GM12891 (cell line): ENCODE data around the gene MALAT1.
"Not testable (repeated sequence)": the region's sequence is repeated elsewhere in the genome, so short reads cannot be mapped to it uniquely, and the experiment has no call there.

Experiments
- DNase-seq: peaks from one replicate; pipeline ENCODE4 v3.0.0; 2011; ENCODE audit warnings: low spot score; ENCODE audit not compliant: insufficient read length
- FAIRE-seq: peaks from 2 replicates; lab custom pipeline; 2011; peaks lifted over from hg19 to GRCh38; lab: Jason Lieb, UNC
- PAX5 ChIP-seq: IDR thresholded peaks from 2 replicates; pipeline ENCODE4 v1.6.1; 2011; ENCODE audit warnings: low read length, moderate library complexity, mild to moderate bottlenecking; ENCODE audit not compliant: insufficient read depth, severe bottlenecking
- POLR2A ChIP-seq: IDR thresholded peaks from 2 replicates; pipeline ENCODE4 v1.6.1; 2011; ENCODE audit warnings: low read depth, low read length, control low read depth
- POLR2AphosphoS5 ChIP-seq: IDR thresholded peaks from 2 replicates; pipeline ENCODE4 v1.6.1; 2011; ENCODE audit warnings: low read depth, low read length, control low read depth
- POU2F2 ChIP-seq: IDR thresholded peaks from 2 replicates; pipeline ENCODE4 v1.6.1; 2011; ENCODE audit warnings: low read depth, mild to moderate bottlenecking, control low read depth, low read length, moderate library complexity
- SPI1 ChIP-seq: IDR thresholded peaks from 2 replicates; pipeline ENCODE4 v1.6.1; 2011; ENCODE audit warnings: low read depth, low read length, control low read depth
- TAF1 ChIP-seq: IDR thresholded peaks from 2 replicates; pipeline ENCODE4 v1.6.1; 2011; ENCODE audit warnings: low read depth, low read length, control low read depth

Gene MALAT1

DNA sequence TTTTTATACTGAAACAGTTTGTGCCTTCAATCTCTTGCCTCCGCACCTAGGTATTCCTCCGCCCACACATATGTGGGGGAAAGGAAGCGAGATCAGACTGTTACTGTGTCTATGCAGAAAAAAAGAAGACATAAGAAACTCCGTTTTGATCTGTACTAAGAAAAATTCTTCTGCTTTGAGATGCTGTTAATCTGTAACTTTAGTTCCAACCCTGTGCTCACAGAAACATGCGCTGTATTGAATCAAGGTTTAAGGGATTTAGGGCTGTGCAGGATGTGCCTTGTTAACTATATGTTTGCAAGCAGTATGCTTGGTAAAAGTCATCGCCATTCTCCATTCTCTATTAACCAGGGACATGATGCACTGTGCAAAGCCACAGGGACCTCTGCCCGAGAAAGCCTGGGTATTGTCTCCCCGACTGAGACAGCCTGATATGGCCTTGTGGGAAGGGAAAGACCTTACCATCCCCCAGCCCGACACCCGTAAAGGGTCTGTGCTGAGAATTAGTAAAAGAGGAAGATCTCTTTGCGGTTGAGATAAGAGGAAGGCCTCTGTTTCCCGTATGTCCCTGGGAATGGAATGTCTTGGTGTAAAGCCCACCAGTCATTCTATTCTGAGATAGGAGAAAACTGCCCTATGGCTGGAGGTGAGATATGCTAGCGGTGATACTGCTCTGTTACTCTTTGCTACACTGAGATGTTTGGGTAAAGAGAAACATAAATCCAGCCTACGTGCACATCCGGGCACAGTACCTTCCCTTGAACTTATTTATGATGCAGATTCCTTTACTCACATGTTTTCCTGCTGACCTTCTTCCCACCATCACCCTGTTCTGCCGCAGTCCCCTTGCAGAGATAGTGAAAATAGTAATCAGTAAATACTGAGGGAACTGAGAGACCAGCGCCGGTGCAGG lies 24.1 kb downstream of the MALAT1 start:
- not testable (repeated sequence) for DNase-seq, FAIRE-seq
- TF ChIP-seq SPI1, result 0 out of 2 replicates have a peak, but pooled peaks have one; percentile 2

GRCh38 chr11:65523631-65523968 lies 24.8 kb downstream of the MALAT1 start:
- not testable (repeated sequence) for FAIRE-seq, DNase-seq

DNA sequence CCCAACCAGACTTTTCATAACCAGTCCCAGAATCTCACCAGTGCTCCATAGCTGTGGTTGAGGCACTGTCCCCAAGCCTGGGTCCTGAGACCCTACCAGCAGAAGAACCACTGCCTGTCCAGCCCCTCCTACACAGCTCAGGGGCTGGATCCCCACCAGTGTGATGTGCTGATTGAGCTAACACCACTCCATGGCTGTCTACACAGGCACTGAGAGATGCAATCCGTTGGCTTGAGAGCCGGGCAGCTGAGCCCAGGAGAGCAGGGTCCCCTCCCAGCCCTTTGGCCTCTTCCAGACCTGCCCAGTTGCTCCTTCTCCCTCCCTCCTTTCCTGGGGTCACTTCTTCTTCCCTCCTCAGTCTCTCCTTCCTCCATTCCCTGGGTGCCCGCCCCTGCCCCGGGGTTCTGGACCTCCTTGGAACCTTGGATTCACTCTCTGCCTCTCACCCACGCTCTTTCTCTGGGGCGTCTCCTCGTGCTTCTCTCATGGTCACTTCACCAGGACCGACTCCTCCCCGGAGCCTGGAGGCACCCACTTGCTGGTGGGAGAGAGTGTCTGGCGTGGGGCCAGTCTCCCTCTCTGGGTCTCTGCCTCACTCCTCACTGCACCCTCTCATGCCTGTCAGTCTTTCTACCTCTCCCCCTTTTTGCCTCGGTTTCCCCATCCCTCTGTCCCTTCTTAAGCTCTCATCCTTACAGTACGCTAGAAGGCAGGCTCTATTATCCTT lies 25.3 kb downstream of the MALAT1 start:
- TF ChIP-seq PAX5, result no peak
- TF ChIP-seq POU2F2, result no peak
- TF ChIP-seq SPI1, result no peak
- no peak for TF ChIP-seq POLR2A
- no peak for TF ChIP-seq POLR2AphosphoS5
- no peak for TF ChIP-seq TAF1
- DNase-seq (no peak), FAIRE-seq (no peak)

DNA sequence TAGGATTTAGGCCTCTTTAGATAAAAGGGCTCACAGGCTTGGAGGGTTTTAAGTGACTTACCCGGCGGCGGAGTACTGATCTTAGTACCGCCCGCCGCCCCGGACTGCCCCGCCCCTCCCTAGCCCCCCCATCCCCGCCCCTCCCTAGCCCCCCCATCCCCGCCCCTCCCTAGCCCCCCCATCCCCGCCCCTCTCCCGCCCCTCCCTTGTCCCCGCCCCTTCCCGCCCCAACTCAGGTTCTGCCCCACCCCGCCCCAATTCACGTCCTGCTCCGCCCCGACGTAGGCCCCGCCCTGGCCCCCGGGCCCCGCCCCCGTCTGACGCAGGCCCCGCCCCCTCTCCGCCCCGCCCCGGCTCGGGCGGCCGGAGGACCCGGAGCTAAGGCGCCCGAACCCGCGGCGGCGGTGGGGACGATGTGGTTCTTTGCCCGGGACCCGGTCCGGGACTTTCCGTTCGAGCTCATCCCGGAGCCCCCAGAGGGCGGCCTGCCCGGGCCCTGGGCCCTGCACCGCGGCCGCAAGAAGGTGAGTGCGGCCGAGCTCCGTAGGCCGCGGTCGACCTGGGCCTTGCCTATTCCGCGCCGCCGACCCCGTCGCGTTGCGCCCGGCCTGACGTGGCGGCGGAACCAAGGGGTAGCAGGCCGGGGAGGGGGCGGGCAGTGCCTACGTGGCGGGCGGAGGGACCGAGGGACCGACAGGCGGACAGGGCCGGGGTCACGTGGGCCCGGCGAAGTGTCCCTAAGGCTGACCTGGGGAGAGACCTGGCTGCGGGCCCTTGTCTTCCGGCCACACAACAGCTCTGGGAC lies 26.1 kb downstream of the MALAT1 start, which contains the start of gene SCYL1:
Gene SCYL1, plus strand, starts transcription at position 343 of the 805 bp plus-strand sequence. Its CDS starts 71 bp downstream, at position 414.
- TF ChIP-seq POLR2AphosphoS5, result no peak
- TF ChIP-seq PAX5, result no peak
- no peak for TF ChIP-seq SPI1
- TF ChIP-seq POU2F2, result no peak
- TF ChIP-seq TAF1, result no peak
- TF ChIP-seq POLR2A, result no peak
- FAIRE-seq, result peak; percentile 68
- DNase-seq, result peak; percentile 86

DNA sequence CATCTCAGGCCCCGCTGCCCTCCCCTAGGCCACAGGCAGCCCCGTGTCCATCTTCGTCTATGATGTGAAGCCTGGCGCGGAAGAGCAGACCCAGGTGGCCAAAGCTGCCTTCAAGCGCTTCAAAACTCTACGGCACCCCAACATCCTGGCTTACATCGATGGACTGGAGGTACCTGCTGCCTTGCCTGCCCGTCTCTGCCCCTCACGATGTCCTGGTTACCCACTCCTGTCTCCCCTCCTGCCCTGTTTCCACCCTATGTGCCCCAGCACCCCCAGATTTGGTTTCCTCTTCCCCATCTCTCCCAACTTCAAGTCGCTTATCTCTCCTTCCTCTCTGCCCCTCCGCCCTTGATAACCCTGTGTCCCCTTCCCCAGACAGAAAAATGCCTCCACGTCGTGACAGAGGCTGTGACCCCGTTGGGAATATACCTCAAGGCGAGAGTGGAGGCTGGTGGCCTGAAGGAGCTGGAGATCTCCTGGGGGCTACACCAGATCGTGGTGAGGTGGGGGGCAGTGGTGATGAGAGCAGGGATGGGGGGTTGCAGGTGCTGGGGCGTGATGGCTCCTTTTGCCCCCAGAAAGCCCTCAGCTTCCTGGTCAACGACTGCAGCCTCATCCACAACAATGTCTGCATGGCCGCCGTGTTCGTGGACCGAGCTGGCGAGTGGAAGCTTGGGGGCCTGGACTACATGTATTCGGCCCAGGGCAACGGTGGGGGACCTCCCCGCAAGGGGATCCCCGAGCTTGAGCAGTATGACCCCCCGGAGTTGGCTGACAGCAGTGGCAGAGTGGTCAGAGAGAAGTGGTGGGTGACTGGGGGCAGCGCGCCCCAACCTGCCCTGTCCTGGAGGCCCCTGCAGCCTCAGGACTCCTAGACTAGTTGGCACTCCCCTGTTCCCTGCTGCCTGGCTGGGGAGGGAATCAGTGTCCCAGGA lies 27.0 kb downstream of the MALAT1 start:
- TF ChIP-seq PAX5 (no peak), POLR2AphosphoS5 (no peak), POLR2A (no peak), SPI1 (no peak), POU2F2 (no peak), TAF1 (no peak)
- no peak for DNase-seq
- FAIRE-seq, result no peak

DNA sequence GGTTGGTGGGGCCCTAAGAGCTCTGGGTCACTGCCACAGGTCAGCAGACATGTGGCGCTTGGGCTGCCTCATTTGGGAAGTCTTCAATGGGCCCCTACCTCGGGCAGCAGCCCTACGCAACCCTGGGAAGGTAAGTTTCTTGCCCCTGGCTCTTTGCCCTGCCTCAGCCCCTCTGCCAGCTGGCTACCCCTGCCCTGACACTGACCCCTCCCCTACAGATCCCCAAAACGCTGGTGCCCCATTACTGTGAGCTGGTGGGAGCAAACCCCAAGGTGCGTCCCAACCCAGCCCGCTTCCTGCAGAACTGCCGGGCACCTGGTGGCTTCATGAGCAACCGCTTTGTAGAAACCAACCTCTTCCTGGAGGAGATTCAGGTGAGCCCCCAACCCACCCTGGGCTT lies 27.9 kb downstream of the MALAT1 start:
- DNase-seq (no peak), FAIRE-seq (no peak)
- no peak for TF ChIP-seq PAX5
- TF ChIP-seq POU2F2, result no peak
- TF ChIP-seq TAF1, result no peak
- TF ChIP-seq SPI1, result no peak
- no peak for TF ChIP-seq POLR2A
- no peak for TF ChIP-seq POLR2AphosphoS5

- no peak for FAIRE-seq
Measured at GRCh38 chr11:65528819-65529350, 30.0 kb downstream of the MALAT1 start.

GRCh38 chr11:65529475-65530156 lies 30.8 kb downstream of the MALAT1 start:
- DNase-seq (peak; percentile 2), FAIRE-seq (no peak)
- TF ChIP-seq TAF1, result no peak

More at GRCh38 chr11:65528819-65529350, 30.0 kb downstream of the MALAT1 start:
- no peak for DNase-seq
- TF ChIP-seq POU2F2 (no peak), POLR2A (no peak), SPI1 (no peak), PAX5 (no peak), POLR2AphosphoS5 (no peak), TAF1 (no peak)
